Neuronal stem cell (in vitro differentiated cells): ENCODE data around the gene MKNK2.
A peak's percentile ranks its signal among the peaks of the same experiment; 100 is the strongest.

Experiments
- DNase-seq: peaks from one replicate; pipeline ENCODE4 v3.0.0-alpha.2; 2013; ENCODE audit warnings: low spot score
- H2AFZ ChIP-seq: one replicate; pipeline ENCODE4 v1.6.1; 2013; ENCODE audit warnings: mild to moderate bottlenecking, low read length, inconsistent platforms
- H2AK5ac ChIP-seq: 2 replicates; pipeline ENCODE4 v1.6.1; 2013; ENCODE audit warnings: low read depth, mild to moderate bottlenecking, inconsistent platforms, low read length, moderate library complexity, mixed read lengths
- H2BK120ac ChIP-seq: 2 replicates; pipeline ENCODE4 v1.6.1; 2013; ENCODE audit warnings: low read depth, mild to moderate bottlenecking, inconsistent platforms, low read length, moderate library complexity, mixed read lengths
- H2BK12ac ChIP-seq: one replicate; pipeline ENCODE4 v1.6.1; 2013; ENCODE audit warnings: low read length, inconsistent platforms
- H2BK15ac ChIP-seq: 2 replicates; pipeline ENCODE4 v1.6.1; 2013; ENCODE audit warnings: mild to moderate bottlenecking, low read length, inconsistent platforms, mixed read lengths
- H2BK5ac ChIP-seq: one replicate; pipeline ENCODE4 v1.6.1; 2013; ENCODE audit warnings: inconsistent platforms, mild to moderate bottlenecking, low read length, moderate library complexity
- H3K14ac ChIP-seq: one replicate; pipeline ENCODE4 v1.6.1; 2013; ENCODE audit warnings: low read length, inconsistent platforms
- H3K18ac ChIP-seq: 2 replicates; pipeline ENCODE4 v1.6.1; 2013; ENCODE audit warnings: low read length, inconsistent platforms
- H3K23ac ChIP-seq: 2 replicates; pipeline ENCODE4 v1.6.1; 2013; ENCODE audit warnings: low read depth, mild to moderate bottlenecking, mixed read lengths, low read length, inconsistent platforms; ENCODE audit not compliant: poor library complexity
- H3K27ac ChIP-seq: replicated peaks from 3 replicates; pipeline ENCODE4 v1.5.1; 2013; ENCODE audit warnings: low read length, inconsistent platforms
- H3K27me3 ChIP-seq, 3 experiments: 2 replicates each; pipeline ENCODE4 v1.6.1; 2013; ENCODE audit warnings: low read length in 3 of 3, mild to moderate bottlenecking in 2 of 3, inconsistent platforms in 1 of 3, low read depth in 1 of 3, mixed read lengths in 1 of 3, moderate library complexity in 1 of 3; ENCODE audit not compliant: control insufficient read depth in 3 of 3, insufficient read depth in 3 of 3
- H3K36me3 ChIP-seq, 2 donors: replicated peaks in 1 of 2; 2 replicates each; pipeline ENCODE4 v1.6.1; 2013; ENCODE audit warnings: low read length in 2 of 2; ENCODE audit not compliant: control insufficient read depth in 2 of 2, insufficient read depth in 2 of 2
- H3K4ac ChIP-seq: 2 replicates; pipeline ENCODE4 v1.6.1; 2013; ENCODE audit warnings: inconsistent platforms, mild to moderate bottlenecking, low read length, moderate library complexity
- H3K4me1 ChIP-seq, 2 donors: 1 replicate in 1 of 2; 2 replicates in 1 of 2; pipeline ENCODE4 v1.6.1; 2013; ENCODE audit warnings: low read length in 2 of 2, low read depth in 1 of 2; ENCODE audit not compliant: control insufficient read depth in 2 of 2, insufficient read depth in 1 of 2
- H3K4me2 ChIP-seq: one replicate; pipeline ENCODE4 v1.6.1; 2013; ENCODE audit warnings: mild to moderate bottlenecking, low read length, inconsistent platforms; ENCODE audit not compliant: insufficient read depth, poor library complexity, severe bottlenecking
- H3K4me3 ChIP-seq, 2 donors: 2 replicates each; pipeline ENCODE4 v1.5.1; 2013; ENCODE audit warnings: low read length in 2 of 2, mild to moderate bottlenecking in 2 of 2, inconsistent platforms in 1 of 2, moderate library complexity in 1 of 2
- H3K79me1 ChIP-seq: one replicate; pipeline ENCODE4 v1.6.1; 2013; ENCODE audit warnings: low read depth, mild to moderate bottlenecking, inconsistent platforms, low read length, moderate library complexity
- H3K9ac ChIP-seq: one replicate; pipeline ENCODE4 v1.6.1; 2013; ENCODE audit warnings: mild to moderate bottlenecking, low read depth, low read length, inconsistent platforms; ENCODE audit not compliant: poor library complexity
- H3K9me3 ChIP-seq, 2 donors: replicated peaks in 1 of 2; 2 replicates each; pipeline versions ENCODE3 to v1.6.1; 2013; ENCODE audit warnings: low read length in 2 of 2, mild to moderate bottlenecking in 2 of 2, inconsistent platforms in 1 of 2, low read depth in 1 of 2, mixed read lengths in 1 of 2, moderate library complexity in 1 of 2; ENCODE audit not compliant: control insufficient read depth in 2 of 2, insufficient read depth in 1 of 2
- H4K8ac ChIP-seq: one replicate; pipeline ENCODE4 v1.6.1; 2013; ENCODE audit warnings: low read depth, mild to moderate bottlenecking, inconsistent platforms, low read length, moderate library complexity
- H4K91ac ChIP-seq: one replicate; pipeline ENCODE4 v1.6.1; 2013; ENCODE audit warnings: low read length, low read depth, mild to moderate bottlenecking, inconsistent platforms; ENCODE audit not compliant: poor library complexity
- WGBS, 2 donors: extraction: QIAGEN DNeasy Blood & Tissue Kit; methylation state at CpG; one replicate each; pipeline ENCODE4 v1.1.7; 2013; ENCODE audit warnings: missing lambda C conversion rate in 2 of 2, mixed read lengths in 1 of 2; ENCODE audit not compliant: insufficient read length in 2 of 2, insufficient replicate concordance in 1 of 2; ENCODE audit errors: extremely low coverage in 2 of 2; 5-methylcytosine and 5-hydroxymethylcytosine counted together

The MKNK2 gene

DNA sequence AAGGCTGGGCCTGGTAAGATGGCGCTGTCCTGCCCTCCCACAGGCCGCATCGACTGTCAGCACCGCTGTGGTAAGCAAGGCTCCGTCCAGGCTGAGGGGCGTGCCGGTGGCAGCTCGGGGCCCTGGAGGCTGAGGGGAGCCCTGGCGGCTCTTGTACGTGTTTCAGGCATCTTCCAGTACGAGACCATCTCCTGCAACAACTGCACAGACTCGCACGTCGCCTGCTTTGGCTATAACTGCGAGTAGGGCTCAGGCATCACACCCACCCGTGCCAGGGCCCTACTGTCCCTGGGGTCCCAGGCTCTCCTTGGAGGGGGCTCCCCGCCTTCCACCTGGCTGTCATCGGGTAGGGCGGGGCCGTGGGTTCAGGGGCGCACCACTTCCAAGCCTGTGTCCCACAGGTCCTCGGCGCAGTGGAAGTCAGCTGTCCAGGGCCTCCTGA lies 46.9 kb upstream of the MKNK2 start:
- no peak overlapping the region for H3K4me3 ChIP-seq
- H3K18ac ChIP-seq, result no peak overlapping the region
- H3K23ac ChIP-seq, result peak overlapping the region; percentile 70

DNA sequence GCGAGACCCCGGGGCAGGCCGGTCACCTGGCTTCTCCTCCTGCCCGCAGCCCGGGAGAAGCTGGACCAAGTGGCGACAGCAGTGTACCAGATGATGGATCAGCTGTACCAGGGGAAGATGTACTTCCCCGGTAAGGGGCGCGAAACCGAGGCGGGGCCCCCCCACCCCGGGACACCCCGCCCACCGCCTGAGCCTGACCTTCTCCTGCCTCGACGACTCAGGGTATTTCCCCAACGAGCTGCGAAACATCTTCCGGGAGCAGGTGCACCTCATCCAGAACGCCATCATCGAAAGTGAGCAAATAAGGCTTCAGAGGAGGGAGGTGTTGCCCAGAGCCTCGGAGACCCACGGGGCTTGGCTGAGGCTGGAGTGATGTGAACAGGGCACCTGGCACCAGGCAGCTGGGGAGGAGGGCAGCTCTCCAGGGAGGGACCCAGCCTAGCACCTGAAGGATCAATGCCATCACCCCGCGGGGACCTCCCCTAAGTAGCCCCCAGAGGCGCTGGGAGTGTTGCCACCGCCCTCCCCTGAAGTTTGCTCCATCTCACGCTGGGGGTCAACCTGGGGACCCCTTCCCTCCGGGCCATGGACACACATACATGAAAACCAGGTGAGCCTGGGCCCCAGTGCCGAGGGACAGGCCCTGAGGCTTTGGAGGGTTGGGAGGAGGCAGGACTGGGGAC lies 46.3 kb upstream of the MKNK2 start:
- H3K27ac ChIP-seq, result no peak overlapping the region

More for the DNA sequence above, 46.9 kb upstream of the MKNK2 start:
- Histone ChIP-seq H2BK15ac (peak overlapping the region; percentile 49), H3K9ac (peak overlapping the region; percentile 65), H3K9me3 (no peaks in the 10 kb centered on the region), H3K4me2 (no peak overlapping the region), H4K8ac (no peak overlapping the region), H3K27me3 (no peaks in the 10 kb centered on the region), H2BK120ac (no peak overlapping the region), H2AK5ac (peak overlapping the region; percentile 75), H3K36me3 (peaks cover 29 to 44% of the 10 kb centered on the region in 2 donors), H3K4me1 (peaks cover 6 to 10% of the 10 kb centered on the region in 2 donors), H3K14ac (no peak overlapping the region), H2BK12ac (no peak overlapping the region), H3K79me1 (peaks cover 6% of the 10 kb centered on the region), H3K27ac (no peak overlapping the region), H3K4ac (no peak overlapping the region), H4K91ac (no peak overlapping the region), H2AFZ (no peak overlapping the region), H2BK5ac (peak overlapping the region; percentile 87)
- WGBS, 2 donors, result no CpG with 5 or more reads among the region's 23 CpGs
- no peak for DNase-seq

DNA sequence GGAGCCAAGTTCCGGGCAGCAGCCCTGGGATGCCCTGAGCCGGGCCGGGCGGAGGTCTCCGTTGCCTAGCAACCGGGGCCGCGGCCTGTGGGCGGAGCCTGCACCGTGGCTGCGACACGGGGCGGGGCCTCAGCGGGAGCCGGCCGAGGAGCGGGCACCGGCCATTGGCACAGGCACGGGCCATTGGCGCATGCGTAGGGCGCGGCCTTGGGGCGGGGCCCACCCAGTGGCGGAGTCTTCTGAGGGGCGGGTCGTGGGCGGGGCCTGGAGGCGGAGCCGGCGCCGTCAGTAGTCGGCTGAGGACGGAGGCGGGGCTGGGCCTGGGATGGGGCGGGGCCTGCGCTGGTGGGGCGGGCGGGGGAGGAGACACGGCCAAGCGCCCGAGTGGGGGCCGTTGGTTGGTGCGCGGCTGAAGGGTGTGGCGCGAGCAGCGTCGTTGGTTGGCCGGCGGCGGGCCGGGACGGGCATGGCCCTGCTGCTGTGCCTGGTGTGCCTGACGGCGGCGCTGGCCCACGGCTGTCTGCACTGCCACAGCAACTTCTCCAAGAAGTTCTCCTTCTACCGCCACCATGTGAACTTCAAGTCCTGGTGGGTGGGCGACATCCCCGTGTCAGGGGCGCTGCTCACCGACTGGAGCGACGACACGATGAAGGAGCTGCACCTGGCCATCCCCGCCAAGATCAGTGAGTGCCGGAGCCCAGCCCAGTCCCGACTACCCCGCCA lies 45.6 kb upstream of the MKNK2 start, which contains the start of gene IZUMO4:
Gene IZUMO4, plus strand, starts transcription at position 436 of the 723 bp plus-strand sequence. Its CDS starts 31 bp downstream, at position 467.
- no peaks in the 10 kb centered on the region for H3K9me3 ChIP-seq
- H2BK120ac ChIP-seq, result peak within 1 kb of the TSS; percentile 61
- DNase-seq, result peak; percentile 99
- H3K4me1 ChIP-seq, result peaks cover 6 to 10% of the 10 kb centered on the region in 2 donors
- H3K23ac ChIP-seq, result peak within 1 kb of the TSS; percentile 91
- peak within 1 kb of the TSS; percentile 91 for H3K4me2 ChIP-seq
- WGBS, 2 donors, result no CpG with 5 or more reads among the region's 70 CpGs
- H3K4ac ChIP-seq, result no peak within 1 kb of the TSS
- peaks cover 4% of the 10 kb centered on the region for H3K79me1 ChIP-seq
- H4K91ac ChIP-seq, result no peak within 1 kb of the TSS
- no peak within 1 kb of the TSS for H4K8ac ChIP-seq
- H3K36me3 ChIP-seq, result peaks cover 22 to 45% of the 10 kb centered on the region in 2 donors
- H3K27me3 ChIP-seq, result no peaks in the 10 kb centered on the region
- H3K4me3 ChIP-seq, result peak within 1 kb of the TSS; percentile 86 to 93
- H3K18ac ChIP-seq, result peak within 1 kb of the TSS; percentile 96
- peak within 1 kb of the TSS; percentile 87 for H2BK5ac ChIP-seq
- peak within 1 kb of the TSS; percentile 75 for H2AK5ac ChIP-seq
- H2AFZ ChIP-seq, result peak within 1 kb of the TSS; percentile 94
- H2BK12ac ChIP-seq, result no peak within 1 kb of the TSS
- peak within 1 kb of the TSS; percentile 97 for H3K27ac ChIP-seq
- peak within 1 kb of the TSS; percentile 88 for H3K9ac ChIP-seq
- peak within 1 kb of the TSS; percentile 90 for H3K14ac ChIP-seq
- peak within 1 kb of the TSS; percentile 49 for H2BK15ac ChIP-seq

More for the DNA sequence above, 46.3 kb upstream of the MKNK2 start:
- peaks cover 6% of the 10 kb centered on the region for H3K79me1 ChIP-seq
- H4K8ac ChIP-seq, result no peak overlapping the region
- no peaks in the 10 kb centered on the region for H3K9me3 ChIP-seq
- no CpG with 5 or more reads among the region's 30 CpGs for WGBS, 2 donors
- peaks cover 27 to 45% of the 10 kb centered on the region in 2 donors for H3K36me3 ChIP-seq
- peak overlapping the region; percentile 77 for H2AFZ ChIP-seq
- peak overlapping the region; percentile 75 for H2AK5ac ChIP-seq
- no peaks in the 10 kb centered on the region for H3K27me3 ChIP-seq
- no peak overlapping the region for H3K4ac ChIP-seq
- H2BK120ac ChIP-seq, result no peak overlapping the region
- H4K91ac ChIP-seq, result no peak overlapping the region
- H3K18ac ChIP-seq, result peak overlapping the region; percentile 57
- H3K4me3 ChIP-seq, result peak overlapping the region; percentile 35 to 46
- H2BK15ac ChIP-seq, result peak overlapping the region; percentile 49
- peak overlapping the region; percentile 70 for H3K23ac ChIP-seq
- H2BK12ac ChIP-seq, result no peak overlapping the region
- peak overlapping the region; percentile 65 for H3K9ac ChIP-seq
- H3K4me2 ChIP-seq, result peak overlapping the region; percentile 91
- H3K14ac ChIP-seq, result peak overlapping the region; percentile 90
- H3K4me1 ChIP-seq, result peaks cover 6 to 10% of the 10 kb centered on the region in 2 donors
- H2BK5ac ChIP-seq, result peak overlapping the region; percentile 87
- DNase-seq, result no peak

DNA sequence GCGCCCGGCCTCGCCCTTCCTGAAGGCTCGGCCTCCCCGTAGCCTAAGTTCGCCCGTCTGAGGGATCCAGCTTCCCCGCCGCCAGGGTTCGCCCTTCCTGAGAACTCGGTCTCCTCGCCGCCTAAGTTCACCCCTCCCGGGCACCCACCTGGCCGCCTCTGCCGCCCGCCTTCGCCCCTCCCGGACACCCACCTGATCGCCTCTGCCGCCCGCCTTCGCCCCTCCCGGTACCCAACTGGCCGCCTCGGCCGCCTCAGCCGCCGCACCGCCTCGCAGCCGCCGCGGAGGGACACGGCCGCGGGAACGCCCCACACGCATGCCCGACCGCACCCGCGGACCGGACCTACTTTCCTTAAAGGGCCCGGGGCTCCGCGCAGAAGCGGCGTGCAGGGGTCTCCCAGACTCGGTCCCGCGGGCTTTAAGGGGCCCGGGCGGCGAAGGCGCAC lies 45.0 kb upstream of the MKNK2 start, which contains the start of gene MOB3A:
Gene MOB3A, minus strand, starts transcription at position 293 of the 446 bp plus-strand sequence. CDS start 17,766 bp downstream, outside the sequence.
- peak within 1 kb of the TSS; percentile 96 for H3K18ac ChIP-seq
- H3K4me1 ChIP-seq, result peaks cover 6 to 10% of the 10 kb centered on the region in 2 donors
- peak within 1 kb of the TSS; percentile 97 for H3K27ac ChIP-seq
- peak within 1 kb of the TSS; percentile 91 for H3K4me2 ChIP-seq
- H2BK15ac ChIP-seq, result no peak within 1 kb of the TSS
- peak within 1 kb of the TSS; percentile 86 to 93 for H3K4me3 ChIP-seq
- H3K9me3 ChIP-seq, result no peaks in the 10 kb centered on the region
- no peaks in the 10 kb centered on the region for H3K27me3 ChIP-seq
- H3K14ac ChIP-seq, result peak within 1 kb of the TSS; percentile 90
- DNase-seq, result no peak
- H2BK12ac ChIP-seq, result no peak within 1 kb of the TSS
- H2AFZ ChIP-seq, result peak within 1 kb of the TSS; percentile 94
- WGBS, 2 donors, result no CpG with 5 or more reads among the region's 56 CpGs
- H2BK5ac ChIP-seq, result peak within 1 kb of the TSS; percentile 82
- no peak within 1 kb of the TSS for H4K91ac ChIP-seq
- H2AK5ac ChIP-seq, result peak within 1 kb of the TSS; percentile 95
- peak within 1 kb of the TSS; percentile 61 for H2BK120ac ChIP-seq
- peak within 1 kb of the TSS; percentile 88 for H3K9ac ChIP-seq
- H3K23ac ChIP-seq, result peak within 1 kb of the TSS; percentile 91
- peaks cover 2% of the 10 kb centered on the region for H3K79me1 ChIP-seq
- no peak within 1 kb of the TSS for H3K4ac ChIP-seq
- peaks cover 16 to 40% of the 10 kb centered on the region in 2 donors for H3K36me3 ChIP-seq
- H4K8ac ChIP-seq, result no peak within 1 kb of the TSS
